ENCODE data around the gene GUCA1A. TPM values are rescaled to one million over a fixed set of nuclear protein-coding genes. Genes with fewer than 3 reads are reported as not detected.
"Not testable (repeated sequence)": the region's sequence is repeated elsewhere in the genome, so short reads cannot be mapped to it uniquely, and the experiment has no call there.

GUCA1A gene
- total RNA-seq, 4 donors from 2014 or later, result not detected

DNA sequence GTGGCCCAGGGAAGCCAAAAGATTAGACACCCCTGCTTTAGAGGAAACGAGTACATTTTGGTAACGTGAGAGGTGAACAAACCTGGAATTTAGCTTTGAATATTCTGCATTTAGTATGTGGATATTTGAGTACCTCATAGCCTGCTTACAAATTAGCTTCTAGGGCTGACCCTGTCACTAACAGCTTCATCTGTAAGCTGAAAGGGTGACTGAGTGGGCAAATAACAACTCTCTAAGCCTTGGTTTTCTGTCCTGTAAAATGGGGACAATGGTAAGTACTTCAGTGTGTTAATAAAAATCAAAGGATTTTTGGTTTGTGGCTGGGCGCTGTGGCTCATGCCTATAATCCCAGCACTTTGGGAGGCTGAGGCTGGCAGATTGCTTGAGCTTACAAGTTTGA, 30.0 kb downstream of the GUCA1A start:
- Histone ChIP-seq H3K4me1 (no peaks in the 10 kb centered on the region), H3K9me3 (no peaks in the 10 kb centered on the region), H3K27ac (no peak overlapping the region), H3K36me3 (peaks cover 0 to 90% (median 3%) of the 10 kb centered on the region in 3 donors), H3K27me3 (no peaks in the 10 kb centered on the region), H3K4me3 (no peak overlapping the region)
- no peak for DNase-seq (ENCODE audit: low spot score in 2 of 2)
- 91 to 93% methylated on average over 3 of the region's 3 CpGs for WGBS, 2 donors
- no peak for TF ChIP-seq CTCF (IDR thresholded peaks at IDR 0.05)
- no peak for TF ChIP-seq EP300 (IDR thresholded peaks at IDR 0.05)
- no peak for TF ChIP-seq POLR2A (IDR thresholded peaks at IDR 0.05)

GRCh38 chr6:42204768-42205282, 31.7 kb downstream of the GUCA1A start:
- TF ChIP-seq POLR2A (IDR thresholded peaks at IDR 0.05) (no peak), CTCF (IDR thresholded peaks at IDR 0.05) (no peak), EP300 (IDR thresholded peaks at IDR 0.05) (no peak)
- H3K27ac ChIP-seq, result no peak overlapping the region
- 94 to 96% methylated on average over 4 of the region's 4 CpGs for WGBS, 2 donors
- no peaks in the 10 kb centered on the region for H3K27me3 ChIP-seq
- H3K4me3 ChIP-seq, result no peak overlapping the region
- peaks cover 0 to 97% (median 9%) of the 10 kb centered on the region in 3 donors for H3K36me3 ChIP-seq
- H3K4me1 ChIP-seq, result no peaks in the 10 kb centered on the region
- no peak for DNase-seq (ENCODE audit: low spot score in 2 of 2)
- no peaks in the 10 kb centered on the region for H3K9me3 ChIP-seq

GRCh38 chr6:42207559-42207958, 34.4 kb downstream of the GUCA1A start:
- not testable (repeated sequence) for H3K9me3 ChIP-seq; H3K4me1 ChIP-seq; H3K27me3 ChIP-seq; H3K27ac ChIP-seq; DNase-seq (ENCODE audit: low spot score in 2 of 2); H3K4me3 ChIP-seq
- peaks cover 0 to 96% (median 17%) of the 10 kb centered on the region in 3 donors for H3K36me3 ChIP-seq
- 87 to 92% methylated on average over 2 of the region's 2 CpGs for WGBS, 2 donors

- 55 to 59% methylated on average over 1 of the region's 1 CpG for WGBS, 2 donors
- peaks cover 0 to 80% (median 17%) of the 10 kb centered on the region in 3 donors for H3K36me3 ChIP-seq
- no peak overlapping the region for H3K4me3 ChIP-seq
- no peaks in the 10 kb centered on the region for H3K27me3 ChIP-seq
- no peak for TF ChIP-seq POLR2A (IDR thresholded peaks at IDR 0.05)
- TF ChIP-seq EP300 (IDR thresholded peaks at IDR 0.05), result no peak
- no peak for TF ChIP-seq CTCF (IDR thresholded peaks at IDR 0.05)
- DNase-seq (ENCODE audit: low spot score in 2 of 2), result no peak
- H3K27ac ChIP-seq, result no peak overlapping the region
- H3K9me3 ChIP-seq, result no peaks in the 10 kb centered on the region
- H3K4me1 ChIP-seq, result peaks cover 0 to 18% (median 2%) of the 10 kb centered on the region in 4 donors
These were observed 37.4 kb downstream of the GUCA1A start for GRCh38 chr6:42210551-42210950.

- Histone ChIP-seq H3K27ac (no peak overlapping the region), H3K9me3 (no peaks in the 10 kb centered on the region), H3K27me3 (no peaks in the 10 kb centered on the region), H3K36me3 (peaks cover 0 to 69% (median 14%) of the 10 kb centered on the region in 3 donors), H3K4me3 (no peak overlapping the region), H3K4me1 (peaks cover 2 to 29% (median 7%) of the 10 kb centered on the region in 4 donors)
- 84 to 88% methylated on average over 6 of the region's 6 CpGs for WGBS, 2 donors
- no peak for DNase-seq (ENCODE audit: low spot score in 2 of 2)
- TF ChIP-seq EP300 (IDR thresholded peaks at IDR 0.05), result no peak
- TF ChIP-seq POLR2A (IDR thresholded peaks at IDR 0.05), result no peak
These were observed 38.6 kb downstream of the GUCA1A start for GRCh38 chr6:42211726-42212125.

- H3K4me3 ChIP-seq, result no peak overlapping the region
- TF ChIP-seq CTCF (IDR thresholded peaks at IDR 0.05) (no peak), POLR2A (IDR thresholded peaks at IDR 0.05) (no peak), EP300 (IDR thresholded peaks at IDR 0.05) (no peak)
- peaks cover 3 to 35% (median 11%) of the 10 kb centered on the region in 4 donors for H3K4me1 ChIP-seq
- no peak overlapping the region for H3K27ac ChIP-seq
- H3K36me3 ChIP-seq, result peaks cover 0 to 62% (median 14%) of the 10 kb centered on the region in 3 donors
- no peak for DNase-seq (ENCODE audit: low spot score in 2 of 2)
- H3K27me3 ChIP-seq, result no peaks in the 10 kb centered on the region
- 63 to 84% methylated on average over 3 of the region's 3 CpGs for WGBS, 2 donors
- H3K9me3 ChIP-seq, result no peaks in the 10 kb centered on the region
These were observed 39.3 kb downstream of the GUCA1A start for GRCh38 chr6:42212442-42212841.

GRCh38 chr6:42216495-42216894, 43.3 kb downstream of the GUCA1A start:
- not testable (repeated sequence) for H3K27me3 ChIP-seq; H3K27ac ChIP-seq; H3K9me3 ChIP-seq; DNase-seq (ENCODE audit: low spot score in 2 of 2)
- Histone ChIP-seq H3K4me1 (peaks cover 3 to 32% (median 11%) of the 10 kb centered on the region in 4 donors), H3K36me3 (peaks cover 0 to 25% (median 3%) of the 10 kb centered on the region in 3 donors), H3K4me3 (peak overlapping the region in 2 of 4 donors; percentile 75 to 77)
- 81 to 86% methylated on average over 18 of the region's 18 CpGs for WGBS, 2 donors

Data from tibial nerve (tissue), 4 donors.